Measurements from ENCODE around the gene PIK3R5.

PIK3R5 gene

GRCh38 chr17:8952191-8952590 is 13.3 kb downstream of the PIK3R5 start:
- Mint-ChIP-seq H3K27me3 (ENCODE audit: low read depth) (no peaks in the 10 kb centered on the region), H3K4me1 (ENCODE audit: low read depth) (peaks cover 83% of the 10 kb centered on the region), H3K9me3 (peaks cover 23% of the 10 kb centered on the region), H3K36me3 (ENCODE audit: low read depth) (peaks cover 55% of the 10 kb centered on the region), H3K27ac (peak overlapping the region; percentile 81), H3K4me3 (peak overlapping the region; percentile 51)

DNA sequence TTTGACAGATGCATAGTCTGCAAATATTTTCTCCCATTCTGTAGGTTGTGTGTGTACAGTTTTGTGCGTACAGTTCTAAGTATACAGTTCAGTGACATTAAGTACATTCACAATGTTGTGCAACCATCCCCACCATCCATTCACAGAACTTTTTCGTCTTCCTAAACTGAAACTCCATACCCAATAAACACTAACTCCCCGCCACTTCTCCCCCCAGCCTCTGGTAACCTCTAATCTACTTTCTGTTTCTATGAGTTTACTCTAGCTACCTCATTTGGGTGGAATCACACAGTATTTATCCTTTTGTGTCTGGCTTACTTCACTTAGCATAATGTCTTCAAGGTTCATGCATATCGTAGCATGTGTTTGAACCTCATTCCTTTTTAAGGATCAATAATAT is 14.3 kb downstream of the PIK3R5 start:
- Mint-ChIP-seq H3K27me3 (ENCODE audit: low read depth) (no peaks in the 10 kb centered on the region), H3K9me3 (peaks cover 23% of the 10 kb centered on the region), H3K36me3 (ENCODE audit: low read depth) (peaks cover 53% of the 10 kb centered on the region), H3K4me3 (peak overlapping the region; percentile 1), H3K4me1 (ENCODE audit: low read depth) (peaks cover 78% of the 10 kb centered on the region), H3K27ac (peak overlapping the region; percentile 45)

DNA sequence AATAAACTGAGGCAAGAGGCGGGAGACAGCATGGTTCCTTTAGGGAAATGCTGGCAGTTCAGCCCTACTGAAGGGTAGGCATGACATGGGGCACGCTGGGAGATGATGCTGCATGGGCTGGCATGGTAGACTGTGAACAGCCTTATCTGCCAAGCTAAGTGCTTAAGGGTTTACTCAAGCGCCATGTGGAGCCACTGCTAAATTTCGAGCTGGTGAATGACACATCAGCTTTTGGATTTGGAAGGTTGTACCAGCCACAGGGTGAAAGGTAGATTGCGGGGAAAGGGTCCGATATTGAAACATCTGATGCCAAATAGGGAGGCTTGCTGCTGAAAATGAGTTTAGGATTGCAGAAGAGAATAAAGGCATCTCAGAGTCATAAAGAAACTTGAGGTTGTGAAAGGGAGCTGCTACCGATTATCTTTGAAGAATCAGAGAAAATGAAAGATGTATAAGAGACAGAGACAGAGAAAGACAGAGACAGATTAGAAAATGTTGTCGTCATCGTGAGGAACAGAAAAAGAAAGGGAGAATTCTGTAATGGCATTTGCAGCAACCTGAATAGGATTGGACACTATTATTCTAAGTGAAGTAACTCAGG is 16.3 kb downstream of the PIK3R5 start:
- Mint-ChIP-seq H3K36me3 (ENCODE audit: low read depth) (peaks cover 60% of the 10 kb centered on the region), H3K27ac (peak overlapping the region; percentile 83), H3K9me3 (peaks cover 26% of the 10 kb centered on the region), H3K27me3 (ENCODE audit: low read depth) (no peaks in the 10 kb centered on the region), H3K4me1 (ENCODE audit: low read depth) (peaks cover 72% of the 10 kb centered on the region), H3K4me3 (peak overlapping the region; percentile 68)

DNA sequence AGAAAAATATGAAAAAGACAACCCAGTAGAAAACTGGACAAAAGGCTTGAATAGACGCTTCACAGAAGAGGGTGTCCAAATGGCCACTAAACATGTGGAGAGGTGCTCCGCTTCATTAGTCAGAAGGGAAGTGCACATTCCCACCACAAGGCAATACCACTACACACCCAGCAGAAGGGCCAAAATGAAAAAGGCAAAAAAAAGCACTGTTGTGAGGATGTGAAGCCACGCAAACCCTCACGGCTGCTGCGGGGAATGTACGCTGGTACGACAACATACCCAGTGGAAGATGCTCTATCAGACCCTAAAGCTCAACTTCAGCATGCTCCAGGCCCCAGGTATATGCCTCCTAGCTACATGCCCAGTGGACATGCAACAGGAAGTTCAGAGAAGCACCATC is 17.0 kb downstream of the PIK3R5 start:
- Mint-ChIP-seq H3K36me3 (ENCODE audit: low read depth) (peaks cover 64% of the 10 kb centered on the region), H3K9me3 (peaks cover 30% of the 10 kb centered on the region), H3K27me3 (ENCODE audit: low read depth) (no peaks in the 10 kb centered on the region), H3K4me1 (ENCODE audit: low read depth) (peaks cover 72% of the 10 kb centered on the region), H3K27ac (peak overlapping the region; percentile 83), H3K4me3 (peak overlapping the region; percentile 68)

DNA sequence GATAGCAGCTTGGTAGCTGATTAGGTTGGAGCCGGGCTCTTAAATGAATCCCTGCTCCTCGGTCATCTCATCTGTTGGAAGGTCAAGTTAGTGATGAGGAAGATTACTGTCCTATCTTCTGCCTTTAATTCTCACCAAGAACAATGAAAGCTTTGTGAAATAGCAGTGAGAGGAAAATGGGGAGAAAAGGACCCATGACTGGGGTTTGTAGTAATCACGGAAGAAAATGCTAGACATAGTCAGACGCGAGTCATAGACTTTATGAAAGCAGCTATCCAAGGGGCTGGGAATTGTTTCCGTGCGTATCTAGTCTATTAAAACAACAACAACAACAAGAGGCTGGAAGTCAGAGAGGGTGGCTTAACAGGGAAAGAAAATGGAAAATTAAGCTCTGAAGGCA is 18.3 kb downstream of the PIK3R5 start:
- Mint-ChIP-seq H3K27ac (peak overlapping the region; percentile 53), H3K36me3 (ENCODE audit: low read depth) (peaks cover 61% of the 10 kb centered on the region), H3K27me3 (ENCODE audit: low read depth) (no peaks in the 10 kb centered on the region), H3K4me1 (ENCODE audit: low read depth) (peaks cover 68% of the 10 kb centered on the region), H3K9me3 (peaks cover 26% of the 10 kb centered on the region), H3K4me3 (peak overlapping the region; percentile 18)

DNA sequence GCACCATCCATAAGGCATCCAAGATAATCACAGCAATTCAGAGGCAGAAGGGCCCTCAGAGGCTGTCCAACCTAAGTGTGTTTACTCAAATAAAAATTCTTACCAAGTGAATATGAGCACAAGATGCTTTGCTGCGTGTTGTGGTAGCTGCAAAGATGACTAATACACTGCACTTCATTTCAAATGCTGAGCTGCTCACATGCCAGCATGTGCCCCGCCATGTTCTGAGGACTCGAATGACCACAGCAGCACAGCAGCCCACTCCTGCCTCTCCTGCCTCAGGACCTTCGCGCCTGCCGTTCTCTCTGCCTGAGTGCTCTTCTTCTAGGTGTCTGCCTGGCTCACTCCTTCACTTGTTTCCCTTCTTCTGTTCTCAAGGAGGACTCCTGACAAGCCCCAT is 19.0 kb downstream of the PIK3R5 start:
- no peaks in the 10 kb centered on the region for H3K27me3 Mint-ChIP-seq (ENCODE audit: low read depth)
- H3K36me3 Mint-ChIP-seq (ENCODE audit: low read depth), result peaks cover 54% of the 10 kb centered on the region
- no peak overlapping the region for H3K27ac Mint-ChIP-seq
- H3K4me1 Mint-ChIP-seq (ENCODE audit: low read depth), result peaks cover 68% of the 10 kb centered on the region
- peaks cover 20% of the 10 kb centered on the region for H3K9me3 Mint-ChIP-seq
- no peak overlapping the region for H3K4me3 Mint-ChIP-seq

DNA sequence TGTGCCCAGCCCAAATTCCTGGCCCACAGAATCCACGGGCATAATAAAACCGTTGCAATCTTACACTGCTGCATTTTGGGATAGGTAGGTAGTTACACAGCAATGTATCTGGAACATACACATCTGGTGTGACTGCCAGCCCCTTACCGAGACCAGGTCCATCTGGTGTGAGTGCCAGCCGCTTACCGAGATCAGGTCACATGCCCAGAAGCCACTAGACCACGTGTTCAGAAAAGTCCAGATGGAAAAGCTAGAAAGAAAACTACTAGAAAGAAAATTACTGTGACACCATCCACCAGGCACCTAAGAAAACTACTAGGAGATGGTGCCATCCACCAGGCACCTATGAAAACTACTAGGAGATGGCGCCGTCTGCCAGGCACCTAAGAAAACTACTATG is 19.4 kb downstream of the PIK3R5 start:
- H3K36me3 Mint-ChIP-seq (ENCODE audit: low read depth), result peaks cover 54% of the 10 kb centered on the region
- peaks cover 16% of the 10 kb centered on the region for H3K9me3 Mint-ChIP-seq
- H3K27me3 Mint-ChIP-seq (ENCODE audit: low read depth), result no peaks in the 10 kb centered on the region
- no peak overlapping the region for H3K4me3 Mint-ChIP-seq
- peaks cover 68% of the 10 kb centered on the region for H3K4me1 Mint-ChIP-seq (ENCODE audit: low read depth)
- H3K27ac Mint-ChIP-seq, result no peak overlapping the region

DNA sequence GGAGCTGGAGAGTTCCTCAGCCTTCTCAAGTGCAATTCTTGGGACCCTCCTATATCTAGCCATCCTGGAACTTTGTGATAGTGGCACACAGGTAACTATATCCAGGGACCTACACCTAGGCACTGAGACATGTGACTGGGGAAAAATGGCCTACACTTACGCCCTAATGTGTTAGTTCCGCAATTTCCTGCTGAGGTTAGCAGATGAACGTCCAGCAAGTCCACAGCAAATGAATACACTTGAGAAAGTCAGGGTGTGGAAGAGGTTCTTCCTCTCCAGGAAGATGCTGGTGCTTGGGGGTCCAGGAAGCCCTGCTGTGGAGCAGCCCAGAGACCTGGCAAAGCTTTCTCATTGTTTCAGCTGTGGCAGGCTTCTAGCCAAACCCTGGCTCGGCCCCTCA is 20.8 kb downstream of the PIK3R5 start:
- Mint-ChIP-seq H3K9me3 (peaks cover 7% of the 10 kb centered on the region), H3K4me3 (no peak overlapping the region), H3K4me1 (ENCODE audit: low read depth) (peaks cover 72% of the 10 kb centered on the region), H3K27ac (no peak overlapping the region), H3K36me3 (ENCODE audit: low read depth) (peaks cover 47% of the 10 kb centered on the region), H3K27me3 (ENCODE audit: low read depth) (no peaks in the 10 kb centered on the region)

DNA sequence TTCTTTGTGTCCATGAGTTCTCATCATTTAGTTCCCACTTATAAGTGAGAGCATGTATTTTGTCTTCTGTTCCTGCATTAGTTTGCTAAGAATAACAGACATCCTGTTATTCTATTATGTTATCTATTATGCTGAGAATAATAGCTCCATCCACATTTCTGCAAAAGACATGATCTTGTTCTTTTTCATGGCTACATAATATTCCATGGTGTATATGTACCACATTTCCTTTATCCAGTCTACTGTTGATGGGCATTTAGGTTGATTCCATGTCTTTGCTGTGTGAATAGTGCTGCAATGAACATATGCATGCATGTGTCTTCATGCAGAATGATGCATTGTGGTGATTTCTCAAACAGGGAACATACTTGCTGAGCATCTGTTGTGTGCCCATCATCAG is 21.4 kb downstream of the PIK3R5 start:
- Mint-ChIP-seq H3K27ac (no peak overlapping the region), H3K4me1 (ENCODE audit: low read depth) (peaks cover 73% of the 10 kb centered on the region), H3K9me3 (peaks cover 7% of the 10 kb centered on the region), H3K36me3 (ENCODE audit: low read depth) (peaks cover 46% of the 10 kb centered on the region), H3K4me3 (no peak overlapping the region), H3K27me3 (ENCODE audit: low read depth) (no peaks in the 10 kb centered on the region)

DNA sequence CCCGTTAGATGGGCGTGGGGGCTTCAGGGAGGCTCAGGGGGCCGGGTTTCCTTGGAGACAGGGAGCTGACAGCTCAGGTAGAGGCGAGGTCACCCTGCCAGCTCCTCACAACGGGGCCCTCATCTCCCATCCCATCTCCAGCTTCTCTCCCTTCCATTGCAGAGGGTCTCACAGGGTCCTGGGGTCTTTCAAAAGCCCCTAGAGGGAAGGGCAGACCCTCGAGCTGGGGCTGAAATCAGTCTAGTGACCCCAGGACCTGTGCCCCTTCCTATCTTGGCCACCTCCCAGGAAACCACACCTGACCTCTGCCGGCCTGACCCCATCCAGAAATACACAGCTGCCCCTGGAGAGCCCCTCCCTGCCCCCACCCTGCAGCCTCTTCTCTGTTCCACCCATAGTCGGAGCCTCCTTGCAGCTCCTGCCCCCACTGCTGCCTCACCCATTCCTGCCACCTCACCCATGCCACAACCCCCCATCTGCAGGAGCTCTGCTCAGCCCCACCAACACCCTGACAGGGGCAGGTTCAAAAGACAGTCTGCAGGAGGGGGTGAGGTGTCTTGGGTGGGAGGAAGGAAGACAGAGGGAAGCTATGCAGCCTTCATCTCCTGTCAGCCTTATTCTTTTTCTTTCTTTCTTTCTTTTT is 23.4 kb downstream of the PIK3R5 start:
- peaks cover 51% of the 10 kb centered on the region for H3K36me3 Mint-ChIP-seq (ENCODE audit: low read depth)
- peak overlapping the region; percentile 99 for H3K27ac Mint-ChIP-seq
- peaks cover 10% of the 10 kb centered on the region for H3K9me3 Mint-ChIP-seq
- H3K4me1 Mint-ChIP-seq (ENCODE audit: low read depth), result peaks cover 67% of the 10 kb centered on the region
- H3K27me3 Mint-ChIP-seq (ENCODE audit: low read depth), result no peaks in the 10 kb centered on the region
- H3K4me3 Mint-ChIP-seq, result peak overlapping the region; percentile 81

DNA sequence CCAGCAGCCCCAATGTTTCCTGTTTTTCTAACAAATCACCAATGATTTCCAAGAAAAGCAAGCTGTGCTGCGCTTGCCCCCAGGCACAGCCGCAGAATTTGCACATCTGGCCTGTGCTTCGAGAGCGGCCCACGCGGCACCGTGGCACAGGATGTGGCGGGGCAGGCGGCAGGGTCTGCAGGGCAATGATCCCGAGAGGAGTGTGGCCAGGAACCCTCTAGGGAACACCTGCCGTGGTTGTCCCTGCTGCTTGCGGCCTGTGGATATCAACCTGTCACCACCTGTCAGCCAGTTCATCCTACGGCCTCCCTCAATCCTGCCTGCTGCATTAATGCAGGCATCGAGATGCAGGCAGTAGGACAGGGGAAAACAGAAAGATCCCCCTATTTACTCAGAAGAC is 24.0 kb downstream of the PIK3R5 start:
- H3K4me3 Mint-ChIP-seq, result peak overlapping the region; percentile 81
- peaks cover 49% of the 10 kb centered on the region for H3K36me3 Mint-ChIP-seq (ENCODE audit: low read depth)
- H3K9me3 Mint-ChIP-seq, result peaks cover 10% of the 10 kb centered on the region
- H3K27me3 Mint-ChIP-seq (ENCODE audit: low read depth), result no peaks in the 10 kb centered on the region
- H3K27ac Mint-ChIP-seq, result peak overlapping the region; percentile 99
- H3K4me1 Mint-ChIP-seq (ENCODE audit: low read depth), result peaks cover 65% of the 10 kb centered on the region

GRCh38 chr17:8940866-8941471 is 24.5 kb downstream of the PIK3R5 start:
- Mint-ChIP-seq H3K27ac (peak overlapping the region; percentile 99), H3K36me3 (ENCODE audit: low read depth) (peaks cover 51% of the 10 kb centered on the region)

DNA sequence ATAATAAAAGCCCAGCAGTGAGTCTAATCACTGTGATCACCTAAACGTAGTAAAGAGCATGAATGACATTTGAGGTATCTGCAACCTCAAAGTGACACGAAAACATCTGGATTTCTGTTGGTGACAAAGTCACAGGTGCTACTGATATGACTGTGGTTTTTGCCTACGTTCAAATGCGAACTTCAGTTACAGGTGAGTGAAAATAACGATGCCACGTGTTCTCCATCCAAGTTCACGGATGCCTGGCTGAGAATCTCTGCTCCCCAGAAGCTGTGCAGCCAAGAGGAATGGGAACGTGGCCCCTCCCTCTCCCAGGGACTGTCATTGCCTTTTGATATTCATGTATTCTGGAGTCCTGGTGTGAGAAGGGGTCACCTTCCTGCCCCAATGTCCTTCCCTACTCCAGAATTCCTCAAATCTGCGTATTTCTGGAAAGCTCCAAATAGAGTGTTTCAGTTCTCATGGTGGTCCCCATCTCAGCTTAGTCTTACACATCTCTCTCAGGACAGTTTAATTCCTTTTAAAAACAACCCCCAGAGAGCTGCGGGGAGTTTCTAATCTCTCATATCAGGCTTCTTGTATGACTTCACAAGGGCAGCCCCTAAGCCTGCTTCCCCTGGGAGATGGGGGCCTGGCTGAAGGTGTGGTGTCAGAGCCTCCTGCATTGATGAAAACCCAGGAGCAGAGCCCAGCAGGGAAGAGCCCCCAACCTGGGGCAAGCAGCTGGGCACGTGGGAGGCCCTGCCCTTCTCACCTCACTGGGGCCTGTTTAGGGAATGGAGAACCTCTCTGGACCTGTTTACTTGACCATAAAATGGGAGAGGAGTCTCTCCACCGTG is 25.8 kb downstream of the PIK3R5 start:
- H3K4me1 Mint-ChIP-seq (ENCODE audit: low read depth), result peaks cover 71% of the 10 kb centered on the region
- no peaks in the 10 kb centered on the region for H3K27me3 Mint-ChIP-seq (ENCODE audit: low read depth)
- H3K36me3 Mint-ChIP-seq (ENCODE audit: low read depth), result peaks cover 46% of the 10 kb centered on the region
- peak overlapping the region; percentile 81 for H3K4me3 Mint-ChIP-seq
- peaks cover 14% of the 10 kb centered on the region for H3K9me3 Mint-ChIP-seq
- H3K27ac Mint-ChIP-seq, result peak overlapping the region; percentile 99

More at GRCh38 chr17:8940866-8941471, 24.5 kb downstream of the PIK3R5 start:
- Mint-ChIP-seq H3K27me3 (ENCODE audit: low read depth) (no peaks in the 10 kb centered on the region), H3K9me3 (peaks cover 10% of the 10 kb centered on the region), H3K4me1 (ENCODE audit: low read depth) (peaks cover 69% of the 10 kb centered on the region), H3K4me3 (peak overlapping the region; percentile 81)

DNA sequence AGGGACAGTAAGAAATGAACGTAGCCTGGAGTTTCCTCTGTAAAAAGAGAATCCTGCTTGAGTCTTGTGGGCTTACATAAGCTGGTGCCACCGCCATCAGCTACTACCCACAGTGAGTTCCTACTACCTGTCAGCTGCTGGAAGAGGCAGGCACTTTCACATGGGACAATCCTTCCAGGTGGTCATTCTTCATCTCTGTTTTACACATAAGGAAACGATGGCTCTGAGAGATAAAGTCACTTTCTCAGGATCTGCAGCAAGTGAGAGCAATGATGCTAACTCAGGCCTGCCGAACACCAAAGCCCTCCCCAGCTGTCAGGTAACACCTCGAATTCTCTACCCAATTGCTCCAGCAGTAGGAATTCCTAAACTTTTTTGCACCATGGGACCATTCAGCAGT is 26.6 kb downstream of the PIK3R5 start:
- Mint-ChIP-seq H3K4me1 (ENCODE audit: low read depth) (peaks cover 72% of the 10 kb centered on the region), H3K36me3 (ENCODE audit: low read depth) (peaks cover 39% of the 10 kb centered on the region), H3K9me3 (peaks cover 10% of the 10 kb centered on the region), H3K27me3 (ENCODE audit: low read depth) (no peaks in the 10 kb centered on the region), H3K27ac (peak overlapping the region; percentile 99), H3K4me3 (peak overlapping the region; percentile 81)
